ENCODE data around the gene VAMP4.

VAMP4 gene

GRCh38 chr1:171741872-171742576 lies at the start of gene VAMP4:
Gene VAMP4 (minus strand): TSS chr1:171742065. CDS start chr1:171738414, 3,651 bp downstream.
- peak; percentile 89 for DNase-seq

GRCh38 chr1:171790318-171790717 lies 48.5 kb upstream of the VAMP4 start:
- no peak for DNase-seq

GRCh38 chr1:171788696-171789095 lies 46.8 kb upstream of the VAMP4 start:
- DNase-seq: no peak

- no peak for DNase-seq
Measured at GRCh38 chr1:171787686-171788480, 46.0 kb upstream of the VAMP4 start.

GRCh38 chr1:171786534-171786933 lies 44.7 kb upstream of the VAMP4 start:
- no peak for DNase-seq

- no peak for DNase-seq
Measured at GRCh38 chr1:171785766-171786165, 43.9 kb upstream of the VAMP4 start.

- no peak for DNase-seq
Measured at GRCh38 chr1:171784784-171785183, 42.9 kb upstream of the VAMP4 start.

DNA sequence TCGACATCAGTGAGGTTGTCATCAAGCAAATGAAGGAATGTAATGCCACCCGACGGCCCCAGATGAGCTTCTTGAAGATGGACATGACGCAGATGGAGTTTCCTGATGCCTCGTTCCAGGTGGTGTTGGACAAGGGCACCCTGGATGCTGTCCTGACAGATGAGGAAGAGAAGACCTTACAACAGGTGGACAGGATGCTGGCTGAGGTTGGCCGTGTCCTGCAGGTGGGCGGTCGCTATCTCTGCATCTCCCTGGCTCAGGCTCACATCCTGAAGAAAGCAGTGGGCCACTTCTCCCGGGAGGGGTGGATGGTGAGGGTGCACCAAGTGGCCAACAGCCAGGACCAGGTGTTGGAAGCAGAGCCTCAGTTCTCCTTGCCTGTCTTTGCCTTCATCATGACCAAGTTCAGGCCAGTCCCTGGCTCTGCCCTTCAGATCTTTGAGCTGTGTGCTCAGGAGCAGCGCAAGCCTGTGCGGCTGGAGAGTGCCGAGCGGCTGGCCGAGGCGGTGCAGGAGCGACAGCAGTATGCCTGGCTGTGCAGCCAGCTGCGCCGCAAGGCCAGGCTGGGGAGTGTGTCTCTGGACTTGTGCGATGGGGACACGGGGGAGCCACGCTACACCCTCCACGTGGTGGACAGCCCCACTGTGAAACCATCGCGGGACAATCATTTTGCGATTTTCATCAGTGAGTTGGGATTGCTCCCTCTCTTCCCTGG lies 42.1 kb upstream of the VAMP4 start:
- no peak for DNase-seq

GRCh38 chr1:171781176-171781875 lies 39.5 kb upstream of the VAMP4 start, which contains the start of gene METTL13:
Gene METTL13 (plus strand): TSS chr1:171781660. CDS start chr1:171781968, 308 bp downstream.
- peak; percentile 99 for DNase-seq

GRCh38 chr1:171780583-171781175 lies 38.8 kb upstream of the VAMP4 start:
- DNase-seq: peak; percentile 17

- DNase-seq: no peak
Measured at GRCh38 chr1:171772312-171772711, 30.4 kb upstream of the VAMP4 start.

- no peak for DNase-seq
Measured at GRCh38 chr1:171769754-171770153, 27.9 kb upstream of the VAMP4 start.

DNA sequence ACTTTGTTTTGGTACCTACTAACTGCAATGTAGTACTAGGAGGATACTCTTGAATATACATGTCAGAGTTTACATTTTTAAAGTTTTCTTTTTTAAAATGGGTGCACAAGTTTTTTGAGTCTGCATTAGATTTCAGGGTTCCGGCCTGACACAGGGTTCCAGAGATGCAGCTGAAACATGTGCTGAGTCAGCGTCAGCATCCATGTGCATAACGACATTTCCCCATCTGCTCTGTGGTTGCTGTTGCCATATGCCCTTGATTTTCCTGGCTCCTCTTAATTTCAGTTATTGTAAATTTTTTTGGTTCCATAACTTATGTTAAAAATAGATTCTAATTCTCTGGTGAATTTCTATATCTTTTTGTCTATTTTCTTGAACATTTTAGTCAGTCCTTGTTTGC lies 27.3 kb upstream of the VAMP4 start:
- no peak for DNase-seq

GRCh38 chr1:171763764-171764163 lies 21.9 kb upstream of the VAMP4 start:
- DNase-seq: no peak

GRCh38 chr1:171762143-171762563 lies 20.3 kb upstream of the VAMP4 start:
- no peak for DNase-seq

DNA sequence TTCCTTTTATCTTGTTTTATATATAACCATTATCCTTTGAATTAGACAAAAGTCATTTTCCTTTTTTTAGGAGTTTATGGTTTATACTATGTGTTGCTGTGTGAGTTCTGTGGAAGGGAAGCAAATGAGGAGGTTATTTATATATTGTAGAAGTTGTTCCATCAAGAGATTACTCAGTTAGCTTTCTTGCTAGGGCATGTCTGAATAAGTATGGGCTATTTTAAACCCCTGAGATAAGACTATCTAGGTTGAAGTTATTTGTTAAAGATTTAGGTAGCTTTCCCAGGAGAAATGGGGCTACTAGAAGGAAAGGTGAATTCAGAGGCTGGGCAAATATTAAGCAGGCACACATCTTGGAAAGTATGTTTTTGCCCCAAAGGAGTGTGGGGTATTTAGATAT lies 16.1 kb upstream of the VAMP4 start:
- DNase-seq: no peak

DNA sequence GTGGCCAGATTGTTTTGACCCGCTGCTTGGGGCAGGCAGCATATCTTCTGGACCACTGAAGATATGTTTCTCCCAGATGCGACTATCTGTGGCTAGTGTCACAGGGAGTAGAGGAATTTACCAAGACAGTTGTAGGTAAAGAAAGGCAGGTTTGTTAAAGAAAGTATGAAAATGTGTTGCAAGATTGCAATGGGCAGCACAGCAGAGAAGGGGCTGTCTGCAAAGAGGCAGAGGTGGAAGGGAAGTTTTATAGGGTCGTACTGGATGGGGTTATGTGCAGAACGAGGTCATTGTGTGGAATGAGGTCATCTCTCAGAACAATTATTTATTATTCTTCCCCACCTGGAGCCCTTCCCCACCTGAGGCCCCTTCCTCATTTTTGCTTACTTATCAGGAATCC lies 15.0 kb upstream of the VAMP4 start:
- no peak for DNase-seq

- no peak for DNase-seq
Measured at GRCh38 chr1:171754971-171755370, 13.1 kb upstream of the VAMP4 start.

DNA sequence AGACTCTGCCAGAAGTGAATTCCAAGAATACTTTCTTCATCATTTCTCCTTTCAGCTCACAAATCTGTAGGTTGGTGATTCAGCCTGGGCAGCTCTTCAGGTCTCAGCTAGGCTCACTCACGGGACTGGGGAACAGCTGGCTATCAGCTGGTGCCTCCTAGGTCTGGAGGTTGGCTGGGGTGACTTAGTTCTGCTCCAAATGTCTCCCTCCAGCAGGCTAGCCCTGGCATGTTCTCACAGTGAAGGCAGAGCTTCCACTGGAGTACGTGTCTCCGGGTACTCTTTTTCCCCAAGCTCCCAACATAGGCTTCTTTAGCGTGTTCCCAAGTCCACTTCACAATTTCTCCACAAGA lies 12.5 kb upstream of the VAMP4 start:
- DNase-seq: no peak

DNA sequence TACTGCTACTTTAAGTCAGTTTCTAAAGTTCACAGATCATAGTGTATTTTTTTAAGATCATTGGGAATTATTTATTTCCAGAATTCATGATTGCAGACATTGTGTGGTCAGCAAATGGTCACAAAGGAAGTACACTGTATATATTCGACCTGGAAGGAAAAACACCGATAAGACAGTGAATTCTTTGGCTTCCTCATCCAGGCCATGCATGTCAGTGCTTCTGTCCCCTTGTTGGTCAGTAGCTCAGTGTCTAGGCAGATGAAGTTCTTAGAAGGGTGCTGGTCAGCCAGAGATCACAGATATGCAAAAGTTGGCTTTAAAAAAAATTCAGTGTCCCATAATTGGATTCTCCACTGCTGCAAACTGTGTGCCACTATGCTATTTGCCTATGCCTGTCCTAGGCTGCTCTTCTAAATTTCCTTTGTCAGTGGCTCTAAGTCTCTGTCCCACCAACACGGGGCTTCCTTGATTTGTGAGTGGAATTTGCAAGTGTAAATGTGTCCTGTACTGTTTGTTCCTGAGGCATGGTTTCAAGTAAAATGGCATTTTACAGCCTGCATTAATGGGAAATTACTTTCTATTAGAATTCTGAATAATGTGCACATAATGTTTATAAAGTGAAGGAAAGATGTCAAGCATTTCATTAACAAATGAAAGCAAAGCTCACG lies 12.0 kb upstream of the VAMP4 start:
- no peak for DNase-seq

DNA sequence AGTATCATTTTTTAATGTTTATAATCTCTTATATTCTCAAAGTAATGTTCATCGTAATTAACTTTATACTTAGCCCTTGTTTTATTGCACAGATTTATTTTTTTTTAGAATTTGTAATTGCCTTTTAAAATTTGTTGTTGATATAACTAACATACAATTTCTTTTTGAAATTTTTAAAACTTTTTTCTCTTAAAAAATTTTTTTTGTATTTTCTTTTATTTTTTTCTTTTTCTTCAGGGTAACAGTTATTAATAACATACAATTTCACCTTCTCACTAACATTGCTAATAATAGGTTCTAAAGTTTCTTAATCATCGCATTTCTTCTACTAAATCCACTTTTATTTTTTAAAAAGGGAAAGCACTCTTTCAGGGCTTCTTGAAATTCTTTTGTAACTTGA lies 11.3 kb upstream of the VAMP4 start:
- no peak for DNase-seq

- DNase-seq: no peak
Measured at GRCh38 chr1:171751221-171751620, 9.4 kb upstream of the VAMP4 start.
